Caco-2 (cell line): Measurements from ENCODE around the gene COG8. TPM values are rescaled to one million over a fixed set of nuclear protein-coding genes. Genes with fewer than 3 reads are reported as not detected.
"Not testable (repeated sequence)": the region's sequence is repeated elsewhere in the genome, so short reads cannot be mapped to it uniquely, and the experiment has no call there.

Source experiments
- BruUV-seq: library from RNA; stranded (reverse); fragments of 400-500 nt; replicated peaks from 2 replicates; lab custom pipeline; 2021; lab: Mats Ljungman, UMichigan
- CTCF ChIA-PET: fragments of 300-600 bp; sonication (Branson Sonifier 250); formaldehyde crosslinking; loops from one replicate; lab custom pipeline; 2022; ENCODE audit warnings: antibody characterized with exemption; lab: Charles Lee
- POLR2A ChIA-PET: fragments of 300-600 bp; sonication (Branson Sonifier 250); formaldehyde crosslinking; loops from one replicate; lab custom pipeline; 2022; ENCODE audit warnings: antibody characterized with exemption; lab: Charles Lee
- DNase-seq, 2 experiments: peaks; one replicate each; pipeline versions ENCODE4 v3.0.0 to v3.0.0-alpha.2; 2020 to 2022
- H3K27me3 ChIP-seq: replicated peaks from 2 replicates; pipeline ENCODE4 v1.6.0; 2011; ENCODE audit warnings: low read length; ENCODE audit not compliant: control insufficient read depth, insufficient read depth
- H3K36me3 ChIP-seq: 2 replicates; pipeline ENCODE4 v1.5.1; 2011; ENCODE audit warnings: low read length; ENCODE audit not compliant: control insufficient read depth, insufficient read depth
- H3K4me1 ChIP-seq: fragments of 250-450 bp; sonication (Bioruptor Pico); 2 replicates; pipeline ENCODE4 v1.5.1; 2020; ENCODE audit warnings: mild to moderate bottlenecking
- H3K4me3 ChIP-seq: 2 replicates; pipeline ENCODE4 v1.5.1; 2011; ENCODE audit warnings: low read depth, mild to moderate bottlenecking, control low read depth, low read length
- H3K9me3 ChIP-seq: fragments of 250-450 bp; sonication (Bioruptor Pico); 2 replicates; pipeline ENCODE4 v1.5.1; 2020; ENCODE audit warnings: mild to moderate bottlenecking, moderate library complexity
- H3K27ac Mint-ChIP-seq: one replicate; pipeline ENCODE4 v1.8.0; 2022; ENCODE audit warnings: mixed read lengths; ENCODE audit not compliant: unreplicated experiment
- H3K27me3 Mint-ChIP-seq: one replicate; pipeline ENCODE4 v1.8.0; 2022; ENCODE audit warnings: mixed read lengths; ENCODE audit not compliant: insufficient read depth, unreplicated experiment
- H3K36me3 Mint-ChIP-seq: one replicate; pipeline ENCODE4 v1.8.0; 2022; ENCODE audit warnings: mild to moderate bottlenecking, mixed read lengths; ENCODE audit not compliant: insufficient read depth, unreplicated experiment
- H3K4me1 Mint-ChIP-seq: one replicate; pipeline ENCODE4 v1.8.0; 2022; ENCODE audit warnings: low read depth, mixed read lengths; ENCODE audit not compliant: unreplicated experiment
- H3K4me3 Mint-ChIP-seq: one replicate; pipeline ENCODE4 v1.8.0; 2022; ENCODE audit warnings: mild to moderate bottlenecking, moderate library complexity, mixed read lengths; ENCODE audit not compliant: unreplicated experiment
- H3K9me3 Mint-ChIP-seq: one replicate; pipeline ENCODE4 v1.8.0; 2022; ENCODE audit warnings: mixed read lengths; ENCODE audit not compliant: unreplicated experiment
- CTCF ChIP-seq, 2 experiments: fragments of 200-600 bp in 1 of 2; IDR thresholded peaks; 1 replicate in 1 of 2; 2 replicates in 1 of 2; pipeline versions ENCODE4 v1.5.1 to v1.8.0; 2011 to 2022; ENCODE audit warnings: antibody characterized with exemption in 1 of 2, control low read depth in 1 of 2, inconsistent platforms in 1 of 2, low read depth in 1 of 2, low read length in 1 of 2, mild to moderate bottlenecking in 1 of 2, moderate library complexity in 1 of 2; ENCODE audit not compliant: insufficient read depth in 1 of 2, severe bottlenecking in 1 of 2, unreplicated experiment in 1 of 2
- intact Hi-C: fragments of 100-400 bp; cut with micrococcal nuclease; formaldehyde crosslinking; loops from one replicate; pipeline ENCODE4 v1.10.0; 2022; ENCODE audit not compliant: unreplicated experiment
- total RNA-seq: library from RNA; stranded (reverse); gene quantifications from 2 replicates; pipeline ENCODE4 v1.2.3, GENCODE V29; 2022

Gene COG8
- total RNA-seq, 1 experiment from 2014 or later: 57.4 TPM

GRCh38 chr16:69364088-69364487 lies 24.7 kb upstream of the COG8 start:
- intact Hi-C loops: no loop called here
- H3K9me3 ChIP-seq: no peaks in the 10 kb centered on the region
- ChIA-PET CTCF (no interaction called here), POLR2A (no interaction called here)
- H3K36me3 Mint-ChIP-seq: peaks cover 56% of the 10 kb centered on the region
- TF ChIP-seq CTCF (IDR thresholded peaks at IDR 0.05; ENCODE audit: insufficient read depth in 1 of 2, low read depth in 1 of 2, low read length in 1 of 2, severe bottlenecking in 1 of 2, unreplicated experiment in 1 of 2): no peak
- H3K36me3 ChIP-seq: peaks cover 7% of the 10 kb centered on the region
- no peaks in the 10 kb centered on the region for H3K27me3 ChIP-seq
- peaks cover 6% of the 10 kb centered on the region for H3K4me1 Mint-ChIP-seq
- DNase-seq: peak in 1 of 2 experiments; percentile 20
- no peak overlapping the region for H3K4me3 ChIP-seq
- BruUV-seq: no TSS peak
- H3K4me1 ChIP-seq: no peaks in the 10 kb centered on the region; the same call in 1 of the 2 replicates
- H3K27ac Mint-ChIP-seq: peak overlapping the region; percentile 31
- H3K4me3 Mint-ChIP-seq: no peak overlapping the region
- no peaks in the 10 kb centered on the region for H3K27me3 Mint-ChIP-seq
- no peaks in the 10 kb centered on the region for H3K9me3 Mint-ChIP-seq

GRCh38 chr16:69363281-69363717 lies 23.9 kb upstream of the COG8 start:
- TF ChIP-seq CTCF (IDR thresholded peaks at IDR 0.05; ENCODE audit: insufficient read depth in 1 of 2, low read depth in 1 of 2, low read length in 1 of 2, severe bottlenecking in 1 of 2, unreplicated experiment in 1 of 2): no peak
- peak; percentile 60 to 68 for DNase-seq
- POLR2A ChIA-PET: no interaction called here
- no peaks in the 10 kb centered on the region for H3K27me3 Mint-ChIP-seq
- Histone ChIP-seq H3K9me3 (no peaks in the 10 kb centered on the region), H3K27me3 (no peaks in the 10 kb centered on the region), H3K4me3 (no peak overlapping the region), H3K4me1 (no peaks in the 10 kb centered on the region; the same call in 1 of the 2 replicates), H3K36me3 (peaks cover 7% of the 10 kb centered on the region)
- H3K4me1 Mint-ChIP-seq: peaks cover 6% of the 10 kb centered on the region
- H3K36me3 Mint-ChIP-seq: peaks cover 49% of the 10 kb centered on the region
- CTCF ChIA-PET: no interaction called here
- H3K4me3 Mint-ChIP-seq: no peak overlapping the region
- BruUV-seq: no TSS peak
- H3K27ac Mint-ChIP-seq: peak overlapping the region; percentile 31
- intact Hi-C loops: no loop called here
- no peaks in the 10 kb centered on the region for H3K9me3 Mint-ChIP-seq

GRCh38 chr16:69360070-69360469 lies 20.7 kb upstream of the COG8 start:
- H3K27me3 Mint-ChIP-seq, H3K4me3 Mint-ChIP-seq, H3K4me1 ChIP-seq, DNase-seq, H3K9me3 Mint-ChIP-seq, H3K4me1 Mint-ChIP-seq, H3K36me3 ChIP-seq, H3K27ac Mint-ChIP-seq, intact Hi-C loops, H3K4me3 ChIP-seq, H3K9me3 ChIP-seq, H3K27me3 ChIP-seq, BruUV-seq: not testable (repeated sequence)
- ChIA-PET POLR2A (interaction anchor here (0.6 kb wide), 1 partner anchor 398 kb away, joined by 3 read pairs; no protein-coding TSS in a partner anchor), CTCF (interaction anchor here (0.6 kb wide), 1 partner anchor 231 kb away, joined by 3 read pairs; no protein-coding TSS in a partner anchor)
- peaks cover 19% of the 10 kb centered on the region for H3K36me3 Mint-ChIP-seq
